Liver (tissue), 9 donors: ENCODE measurements around the gene DPP9. TPM values are rescaled to one million over a fixed set of nuclear protein-coding genes. Genes with fewer than 3 reads are reported as not detected.

Source experiments
- DNase-seq: peaks from one replicate; pipeline ENCODE4 v3.0.0-alpha.2; 2017; ENCODE audit warnings: low spot score
- H3K27ac ChIP-seq, 2 donors: one replicate each; pipeline ENCODE4 v1.7.0; 2013; ENCODE audit warnings: inconsistent platforms in 2 of 2, low read length in 2 of 2, control low read depth in 1 of 2, low read depth in 1 of 2, mild to moderate bottlenecking in 1 of 2
- H3K27me3 ChIP-seq, 4 donors: one replicate each; pipeline versions ENCODE4 v1.6.1 to v1.7.0; 2013; ENCODE audit warnings: low read length in 3 of 4, inconsistent platforms in 1 of 4, mild to moderate bottlenecking in 1 of 4, moderate library complexity in 1 of 4; ENCODE audit not compliant: control insufficient read depth in 4 of 4, insufficient read depth in 4 of 4
- H3K36me3 ChIP-seq, 4 donors: one replicate each; pipeline versions ENCODE4 v1.6.1 to v1.7.0; 2013; ENCODE audit warnings: low read length in 3 of 4, mild to moderate bottlenecking in 3 of 4, low read depth in 1 of 4, moderate library complexity in 1 of 4; ENCODE audit not compliant: control insufficient read depth in 4 of 4, insufficient read depth in 3 of 4
- H3K4me1 ChIP-seq, 4 donors: one replicate each; pipeline versions ENCODE4 v1.6.1 to v1.7.0; 2013; ENCODE audit warnings: low read length in 3 of 4, mild to moderate bottlenecking in 3 of 4, moderate library complexity in 1 of 4; ENCODE audit not compliant: control insufficient read depth in 4 of 4, insufficient read depth in 4 of 4
- H3K4me3 ChIP-seq, 3 donors: one replicate each; pipeline versions ENCODE4 v1.6.1 to v1.7.0; 2013; ENCODE audit warnings: low read length in 3 of 3, control low read depth in 1 of 3, low read depth in 1 of 3, mild to moderate bottlenecking in 1 of 3
- H3K9ac ChIP-seq, 2 donors: one replicate each; pipeline ENCODE4 v1.7.0; 2013; ENCODE audit warnings: low read length in 2 of 2, mild to moderate bottlenecking in 2 of 2, moderate library complexity in 2 of 2, control low read depth in 1 of 2, low read depth in 1 of 2
- H3K9me3 ChIP-seq, 4 donors: one replicate each; pipeline versions ENCODE4 v1.6.1 to v1.7.0; 2013; ENCODE audit warnings: low read length in 3 of 4; ENCODE audit not compliant: control insufficient read depth in 4 of 4
- FOXA1 ChIP-seq: IDR thresholded peaks from 2 replicates; pipeline ENCODE4 v1.6.1; 2016; ENCODE audit warnings: antibody characterized with exemption
- FOXA2 ChIP-seq: IDR thresholded peaks from 2 replicates; pipeline ENCODE4 v1.6.1; 2016; ENCODE audit warnings: antibody characterized with exemption
- HNF4A ChIP-seq, 2 donors: conservative IDR thresholded peaks; 2 replicates each; pipeline ENCODE4 v1.6.1; 2016; ENCODE audit warnings: antibody characterized with exemption in 2 of 2, mild to moderate bottlenecking in 2 of 2
- HNF4G ChIP-seq: IDR thresholded peaks from 2 replicates; pipeline ENCODE4 v1.6.1; 2016; ENCODE audit warnings: antibody characterized with exemption
- JUND ChIP-seq, 2 donors: IDR thresholded peaks; 2 replicates each; pipeline ENCODE4 v1.6.1; 2016; ENCODE audit warnings: antibody characterized with exemption in 2 of 2
- NR2F2 ChIP-seq: IDR thresholded peaks from 2 replicates; pipeline ENCODE4 v1.6.1; 2016; ENCODE audit warnings: antibody characterized with exemption
- RAD21 ChIP-seq, 2 donors: IDR thresholded peaks; 2 replicates each; pipeline ENCODE4 v1.6.1; 2016; ENCODE audit warnings: antibody characterized with exemption in 2 of 2, mild to moderate bottlenecking in 2 of 2
- RXRA ChIP-seq, 2 donors: IDR thresholded peaks; 2 replicates each; pipeline ENCODE4 v1.6.1; 2017 to 2018; ENCODE audit warnings: antibody characterized with exemption in 2 of 2, mild to moderate bottlenecking in 1 of 2
- SP1 ChIP-seq: IDR thresholded peaks from 2 replicates; pipeline ENCODE4 v1.6.1; 2018; ENCODE audit warnings: antibody characterized with exemption, mild to moderate bottlenecking
- TAF1 ChIP-seq: conservative IDR thresholded peaks from 2 replicates; pipeline ENCODE4 v1.6.1; 2016; ENCODE audit warnings: antibody characterized with exemption, mild to moderate bottlenecking
- YY1 ChIP-seq: IDR thresholded peaks from 2 replicates; pipeline ENCODE4 v1.6.1; 2016; ENCODE audit warnings: antibody characterized with exemption, mild to moderate bottlenecking
- WGBS: extraction: QIAGEN DNeasy Blood & Tissue Kit; methylation state at CpG from one replicate; pipeline ENCODE4 v1.1.7; 2013; 5-methylcytosine and 5-hydroxymethylcytosine counted together
- polyA plus RNA-seq, 2 donors: library from polyadenylated mRNA; stranded (reverse) in 1 of 2; unstranded in 1 of 2; fragments of 200-250 nt in 1 of 2; fragments of >200 nt in 1 of 2; fragmentation: Nextera tagmentation in 1 of 2; extraction: Ambion mirVana in 1 of 2; gene quantifications; one replicate each; pipeline versions ENCODE4 v1.2.1 to v1.2.3, GENCODE V29; 2013 to 2015
- total RNA-seq, 2 donors: library from RNA; depleted of rRNA; stranded (reverse); fragments of >200 nt; gene quantifications; one replicate each; pipeline ENCODE4 v1.2.3, GENCODE V29; 2014
- TF ChIP-seq, protein P1 (sequence below): IDR thresholded peaks from 2 replicates; pipeline ENCODE4 v1.6.1; 2016; ENCODE audit warnings: antibody characterized with exemption
- TF ChIP-seq, protein P2 (sequence below): IDR thresholded peaks from 2 replicates; pipeline ENCODE4 v1.6.1; 2016; ENCODE audit warnings: antibody characterized with exemption
- TF ChIP-seq, protein P3 (sequence below): IDR thresholded peaks from 2 replicates; pipeline ENCODE4 v1.6.1; 2016; ENCODE audit warnings: antibody characterized with exemption, mild to moderate bottlenecking
- TF ChIP-seq, protein P4 (sequence below): IDR thresholded peaks from 2 replicates; pipeline ENCODE4 v1.6.1; 2016; ENCODE audit warnings: antibody characterized with exemption
- donor health status: healthy.
- donor health status: healthy.
- donor health status: healthy.
- donor health status: healthy.
- donor health status: healthy.

DPP9 gene
- total and polyA plus RNA-seq, 4 donors = 20.5 to 74.5 (median 40.3) TPM

DNA sequence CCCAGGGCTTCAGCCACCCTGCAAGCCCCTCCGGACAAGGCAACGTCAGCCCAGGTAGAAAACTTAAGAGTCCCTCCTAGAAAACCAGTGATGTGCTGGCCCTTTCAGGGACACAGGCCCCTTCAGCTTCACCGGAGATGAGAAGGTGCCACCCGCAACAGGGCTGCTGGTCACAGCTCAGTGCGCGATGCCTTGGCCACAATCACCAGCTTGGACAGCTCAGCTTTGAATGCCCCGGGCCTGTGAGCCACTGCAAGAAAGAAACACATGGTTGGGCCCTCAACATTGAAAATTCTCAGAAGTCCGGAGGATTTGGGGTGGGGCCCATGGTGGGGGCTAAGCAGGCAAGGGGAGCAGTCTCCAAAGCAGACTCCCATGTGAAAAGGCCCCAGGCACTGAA lies 65.8 kb downstream of the DPP9 start (continued):
- TF ChIP-seq, protein P1, sequence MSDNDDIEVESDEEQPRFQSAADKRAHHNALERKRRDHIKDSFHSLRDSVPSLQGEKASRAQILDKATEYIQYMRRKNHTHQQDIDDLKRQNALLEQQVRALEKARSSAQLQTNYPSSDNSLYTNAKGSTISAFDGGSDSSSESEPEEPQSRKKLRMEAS = no peak
- TF ChIP-seq TAF1 (no peak), FOXA1 (no peak)

DNA sequence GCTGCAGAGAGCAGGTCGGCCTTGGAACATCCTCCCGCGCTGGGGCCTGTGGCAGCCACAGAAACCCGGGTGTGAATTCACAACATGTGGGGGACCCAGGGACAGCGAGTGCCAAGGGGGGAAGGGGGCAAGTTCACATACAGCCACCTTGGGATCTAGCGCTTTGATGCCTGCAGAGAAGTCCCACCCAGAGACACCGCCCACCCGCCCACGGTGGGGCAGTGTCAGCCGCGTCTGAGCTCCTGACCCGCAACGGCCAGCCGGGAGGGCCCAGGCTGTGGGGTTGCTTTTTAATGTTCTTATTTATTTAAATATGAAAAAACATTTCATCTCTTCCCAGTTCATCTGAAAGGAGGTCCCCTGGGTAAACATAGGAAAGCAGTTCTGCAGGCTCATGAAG lies 66.4 kb downstream of the DPP9 start:
- Histone ChIP-seq H3K9me3 (no peaks in the 10 kb centered on the region), H3K36me3 (peaks cover 22 to 36% (median 22%) of the 10 kb centered on the region in 4 donors), H3K4me1 (peaks cover 5 to 33% (median 23%) of the 10 kb centered on the region in 4 donors), H3K9ac (no peak overlapping the region), H3K27me3 (no peaks in the 10 kb centered on the region), H3K27ac (peak overlapping the region in 1 of 2 donors; percentile 1), H3K4me3 (no peak overlapping the region)
- DNase-seq = no peak
- TF ChIP-seq, protein P2, sequence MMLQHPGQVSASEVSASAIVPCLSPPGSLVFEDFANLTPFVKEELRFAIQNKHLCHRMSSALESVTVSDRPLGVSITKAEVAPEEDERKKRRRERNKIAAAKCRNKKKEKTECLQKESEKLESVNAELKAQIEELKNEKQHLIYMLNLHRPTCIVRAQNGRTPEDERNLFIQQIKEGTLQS = no peak
- no peak for TF ChIP-seq YY1
- TF ChIP-seq HNF4A (conservative IDR thresholded peaks at IDR 0.05) = no peak
- TF ChIP-seq NR2F2 = no peak
- TF ChIP-seq, protein P3, sequence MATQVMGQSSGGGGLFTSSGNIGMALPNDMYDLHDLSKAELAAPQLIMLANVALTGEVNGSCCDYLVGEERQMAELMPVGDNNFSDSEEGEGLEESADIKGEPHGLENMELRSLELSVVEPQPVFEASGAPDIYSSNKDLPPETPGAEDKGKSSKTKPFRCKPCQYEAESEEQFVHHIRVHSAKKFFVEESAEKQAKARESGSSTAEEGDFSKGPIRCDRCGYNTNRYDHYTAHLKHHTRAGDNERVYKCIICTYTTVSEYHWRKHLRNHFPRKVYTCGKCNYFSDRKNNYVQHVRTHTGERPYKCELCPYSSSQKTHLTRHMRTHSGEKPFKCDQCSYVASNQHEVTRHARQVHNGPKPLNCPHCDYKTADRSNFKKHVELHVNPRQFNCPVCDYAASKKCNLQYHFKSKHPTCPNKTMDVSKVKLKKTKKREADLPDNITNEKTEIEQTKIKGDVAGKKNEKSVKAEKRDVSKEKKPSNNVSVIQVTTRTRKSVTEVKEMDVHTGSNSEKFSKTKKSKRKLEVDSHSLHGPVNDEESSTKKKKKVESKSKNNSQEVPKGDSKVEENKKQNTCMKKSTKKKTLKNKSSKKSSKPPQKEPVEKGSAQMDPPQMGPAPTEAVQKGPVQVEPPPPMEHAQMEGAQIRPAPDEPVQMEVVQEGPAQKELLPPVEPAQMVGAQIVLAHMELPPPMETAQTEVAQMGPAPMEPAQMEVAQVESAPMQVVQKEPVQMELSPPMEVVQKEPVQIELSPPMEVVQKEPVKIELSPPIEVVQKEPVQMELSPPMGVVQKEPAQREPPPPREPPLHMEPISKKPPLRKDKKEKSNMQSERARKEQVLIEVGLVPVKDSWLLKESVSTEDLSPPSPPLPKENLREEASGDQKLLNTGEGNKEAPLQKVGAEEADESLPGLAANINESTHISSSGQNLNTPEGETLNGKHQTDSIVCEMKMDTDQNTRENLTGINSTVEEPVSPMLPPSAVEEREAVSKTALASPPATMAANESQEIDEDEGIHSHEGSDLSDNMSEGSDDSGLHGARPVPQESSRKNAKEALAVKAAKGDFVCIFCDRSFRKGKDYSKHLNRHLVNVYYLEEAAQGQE = no peak
- TF ChIP-seq SP1 = no peak
- no peak for TF ChIP-seq FOXA1
- TF ChIP-seq RAD21 (IDR thresholded peaks at IDR 0.05) = no peak
- TF ChIP-seq HNF4G = no peak
- TF ChIP-seq, protein P1 = no peak
- no peak for TF ChIP-seq JUND (IDR thresholded peaks at IDR 0.05)
- no peak for TF ChIP-seq RXRA (IDR thresholded peaks at IDR 0.05)
- TF ChIP-seq, protein P4, sequence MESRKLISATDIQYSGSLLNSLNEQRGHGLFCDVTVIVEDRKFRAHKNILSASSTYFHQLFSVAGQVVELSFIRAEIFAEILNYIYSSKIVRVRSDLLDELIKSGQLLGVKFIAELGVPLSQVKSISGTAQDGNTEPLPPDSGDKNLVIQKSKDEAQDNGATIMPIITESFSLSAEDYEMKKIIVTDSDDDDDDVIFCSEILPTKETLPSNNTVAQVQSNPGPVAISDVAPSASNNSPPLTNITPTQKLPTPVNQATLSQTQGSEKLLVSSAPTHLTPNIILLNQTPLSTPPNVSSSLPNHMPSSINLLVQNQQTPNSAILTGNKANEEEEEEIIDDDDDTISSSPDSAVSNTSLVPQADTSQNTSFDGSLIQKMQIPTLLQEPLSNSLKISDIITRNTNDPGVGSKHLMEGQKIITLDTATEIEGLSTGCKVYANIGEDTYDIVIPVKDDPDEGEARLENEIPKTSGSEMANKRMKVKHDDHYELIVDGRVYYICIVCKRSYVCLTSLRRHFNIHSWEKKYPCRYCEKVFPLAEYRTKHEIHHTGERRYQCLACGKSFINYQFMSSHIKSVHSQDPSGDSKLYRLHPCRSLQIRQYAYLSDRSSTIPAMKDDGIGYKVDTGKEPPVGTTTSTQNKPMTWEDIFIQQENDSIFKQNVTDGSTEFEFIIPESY = no peak
- 72% methylated on average over 14 of the region's 14 CpGs for WGBS

DNA sequence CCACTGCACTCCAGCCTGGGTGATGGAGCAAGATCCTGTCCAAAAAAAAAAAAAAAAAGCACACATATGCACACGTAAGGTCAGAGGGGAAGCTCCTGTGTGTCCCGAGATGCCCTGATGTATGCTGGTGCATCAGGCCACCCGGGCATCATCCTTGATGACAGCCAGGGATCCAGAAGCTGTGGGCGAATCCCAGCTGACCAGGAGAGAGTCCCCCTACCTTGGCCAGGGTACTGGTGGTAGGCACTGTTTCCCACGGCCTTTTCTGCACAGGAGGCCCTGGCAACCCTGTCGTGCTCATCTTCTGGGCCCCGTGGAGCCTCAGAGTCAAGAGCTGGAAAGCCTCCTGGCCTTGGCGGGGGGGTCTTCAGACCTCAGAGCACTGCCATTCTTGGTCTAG lies 67.5 kb downstream of the DPP9 start:
- Histone ChIP-seq H3K27ac (no peak overlapping the region), H3K4me1 (peaks cover 5 to 32% (median 26%) of the 10 kb centered on the region in 4 donors), H3K4me3 (no peak overlapping the region), H3K36me3 (peaks cover 18 to 41% (median 22%) of the 10 kb centered on the region in 4 donors), H3K9ac (no peak overlapping the region), H3K9me3 (no peaks in the 10 kb centered on the region), H3K27me3 (no peaks in the 10 kb centered on the region)
- no peak for DNase-seq
- WGBS = 63% methylated on average over 8 of the region's 8 CpGs
- no peak for TF ChIP-seq FOXA2
- no peak for TF ChIP-seq RAD21 (IDR thresholded peaks at IDR 0.05)
- TF ChIP-seq FOXA1 = no peak
- TF ChIP-seq RXRA (IDR thresholded peaks at IDR 0.05) = peak; percentile 53 to 57
